ENCODE data around the gene TOM1. TPM values are rescaled to one million over a fixed set of nuclear protein-coding genes. Genes with fewer than 3 reads are reported as not detected.

TOM1 gene
- total RNA-seq, 6 donors from 2014 or later = 79.2 to 194 (median 94.6) TPM

DNA sequence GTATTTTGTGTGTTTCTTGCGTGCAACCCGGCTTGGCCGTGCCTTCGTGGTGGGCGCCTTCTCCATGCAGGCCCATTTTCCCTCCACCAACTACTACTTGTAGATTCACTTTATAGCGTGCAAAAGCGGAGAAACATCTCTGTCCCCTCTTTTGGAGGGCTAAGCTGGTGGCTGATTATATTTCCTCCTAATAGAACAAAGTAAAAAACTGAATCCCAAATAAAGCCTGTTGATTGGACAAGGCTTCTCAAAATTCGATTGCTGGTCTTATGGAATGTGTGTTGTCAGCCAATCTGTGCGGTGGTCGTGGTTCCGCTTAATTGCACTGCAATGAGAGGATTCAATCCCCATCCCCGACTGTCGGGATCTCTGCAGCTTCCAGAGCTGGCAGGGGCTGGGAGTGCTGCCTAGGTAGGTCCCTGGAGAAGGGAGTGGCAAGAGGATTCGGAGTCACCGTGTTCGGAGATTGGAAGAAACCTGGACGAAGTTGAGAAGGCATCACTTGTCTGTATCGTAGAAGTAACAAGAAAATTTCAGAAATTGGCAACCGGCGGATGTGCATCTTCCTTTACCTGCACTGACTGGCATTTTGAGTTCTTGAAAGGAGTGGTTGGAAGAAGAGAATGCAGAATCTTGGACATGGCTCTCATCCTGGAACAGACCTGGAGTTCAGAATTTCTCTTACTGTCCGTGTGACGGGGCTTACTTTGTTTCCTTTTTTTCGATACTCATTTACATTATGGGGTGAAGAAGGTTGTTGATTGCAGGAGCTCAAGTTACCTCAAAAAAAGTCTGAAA, 41.3 kb upstream of the TOM1 start:
- peaks cover 11 to 16% (median 13%) of the 10 kb centered on the region in 4 donors for H3K4me1 ChIP-seq
- ATAC-seq (ENCODE audit: low FRiP score in 2 of 2) (no peak), DNase-seq (no peak)
- 40 to 45% methylated on average over 23 of the region's 23 CpGs for WGBS, 2 donors
- H3K36me3 ChIP-seq = peaks cover 0 to 14% (median 10%) of the 10 kb centered on the region in 4 donors
- peak overlapping the region; percentile 94 to 97 (median 95) for H3K27ac ChIP-seq
- no peaks in the 10 kb centered on the region for H3K27me3 ChIP-seq
- H3K9me3 ChIP-seq = no peaks in the 10 kb centered on the region
- no peak for TF ChIP-seq POLR2A (IDR thresholded peaks at IDR 0.05)
- no peak for TF ChIP-seq EP300 (IDR thresholded peaks at IDR 0.05)
- no peak for TF ChIP-seq POLR2AphosphoS5 (IDR thresholded peaks at IDR 0.05)
- TF ChIP-seq, protein P1, sequence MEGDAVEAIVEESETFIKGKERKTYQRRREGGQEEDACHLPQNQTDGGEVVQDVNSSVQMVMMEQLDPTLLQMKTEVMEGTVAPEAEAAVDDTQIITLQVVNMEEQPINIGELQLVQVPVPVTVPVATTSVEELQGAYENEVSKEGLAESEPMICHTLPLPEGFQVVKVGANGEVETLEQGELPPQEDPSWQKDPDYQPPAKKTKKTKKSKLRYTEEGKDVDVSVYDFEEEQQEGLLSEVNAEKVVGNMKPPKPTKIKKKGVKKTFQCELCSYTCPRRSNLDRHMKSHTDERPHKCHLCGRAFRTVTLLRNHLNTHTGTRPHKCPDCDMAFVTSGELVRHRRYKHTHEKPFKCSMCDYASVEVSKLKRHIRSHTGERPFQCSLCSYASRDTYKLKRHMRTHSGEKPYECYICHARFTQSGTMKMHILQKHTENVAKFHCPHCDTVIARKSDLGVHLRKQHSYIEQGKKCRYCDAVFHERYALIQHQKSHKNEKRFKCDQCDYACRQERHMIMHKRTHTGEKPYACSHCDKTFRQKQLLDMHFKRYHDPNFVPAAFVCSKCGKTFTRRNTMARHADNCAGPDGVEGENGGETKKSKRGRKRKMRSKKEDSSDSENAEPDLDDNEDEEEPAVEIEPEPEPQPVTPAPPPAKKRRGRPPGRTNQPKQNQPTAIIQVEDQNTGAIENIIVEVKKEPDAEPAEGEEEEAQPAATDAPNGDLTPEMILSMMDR (IDR thresholded peaks at IDR 0.05) = no peak
- peak overlapping the region; percentile 55 to 91 (median 87) for H3K4me3 ChIP-seq

DNA sequence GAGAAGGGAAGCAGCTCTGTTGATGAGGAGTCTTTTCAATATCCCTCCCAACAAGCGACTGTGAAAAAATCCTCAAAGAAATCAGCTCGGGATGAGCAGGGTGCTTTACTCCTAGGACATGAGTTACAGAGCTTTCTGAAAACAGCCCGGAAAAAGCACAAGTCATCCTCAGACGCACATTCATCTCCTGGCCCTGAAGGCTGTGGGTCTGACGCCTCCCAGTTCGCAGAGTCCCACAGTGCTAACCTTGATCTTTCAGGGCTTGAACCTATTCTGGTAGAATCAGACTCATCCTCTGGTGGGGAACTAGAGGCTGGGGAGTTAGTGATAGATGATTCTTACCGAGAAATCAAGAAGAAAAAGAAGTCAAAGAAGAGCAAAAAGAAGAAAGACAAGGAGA, 34.7 kb upstream of the TOM1 start:
- no peak for ATAC-seq (ENCODE audit: low FRiP score in 2 of 2)

DNA sequence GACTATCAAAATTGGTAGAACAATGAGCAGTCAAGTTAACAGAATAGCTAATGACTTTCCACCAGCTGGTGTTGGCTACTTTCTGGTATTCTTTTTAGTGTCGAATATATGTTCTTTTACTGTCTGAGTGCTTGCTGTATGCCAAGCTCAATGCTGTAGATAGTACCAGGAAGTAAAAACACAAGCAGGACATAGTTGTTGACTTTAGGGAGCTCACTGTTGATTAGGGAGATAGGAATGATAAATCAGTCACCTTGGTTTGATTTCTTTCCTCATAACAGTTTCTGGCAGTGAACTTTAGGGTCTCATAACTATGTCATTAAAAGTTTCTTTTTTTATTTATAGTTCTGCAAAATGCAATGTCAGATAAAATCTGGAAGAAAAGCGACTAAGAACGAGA, 33.4 kb upstream of the TOM1 start:
- H3K4me3 ChIP-seq = no peak overlapping the region
- no peaks in the 10 kb centered on the region for H3K27me3 ChIP-seq
- DNase-seq (no peak), ATAC-seq (ENCODE audit: low FRiP score in 2 of 2) (no peak)
- WGBS, 2 donors = 73 to 75% methylated on average over 3 of the region's 3 CpGs
- H3K27ac ChIP-seq = no peak overlapping the region
- peaks cover 26 to 86% (median 55%) of the 10 kb centered on the region in 4 donors for H3K36me3 ChIP-seq
- peaks cover 0 to 15% (median 4%) of the 10 kb centered on the region in 4 donors for H3K4me1 ChIP-seq
- TF ChIP-seq, protein P1 (IDR thresholded peaks at IDR 0.05) = no peak
- no peak for TF ChIP-seq EP300 (IDR thresholded peaks at IDR 0.05)
- no peak for TF ChIP-seq POLR2AphosphoS5 (IDR thresholded peaks at IDR 0.05)
- TF ChIP-seq POLR2A (IDR thresholded peaks at IDR 0.05) = no peak
- H3K9me3 ChIP-seq = no peaks in the 10 kb centered on the region

More for the DNA sequence above, 34.7 kb upstream of the TOM1 start:
- WGBS, 2 donors = 92 to 95% methylated on average over 7 of the region's 7 CpGs
- Histone ChIP-seq H3K4me3 (no peak overlapping the region), H3K27ac (no peak overlapping the region), H3K4me1 (peaks cover 0 to 15% (median 4%) of the 10 kb centered on the region in 4 donors), H3K27me3 (no peaks in the 10 kb centered on the region), H3K9me3 (no peaks in the 10 kb centered on the region), H3K36me3 (peaks cover 26 to 76% (median 54%) of the 10 kb centered on the region in 4 donors)
- TF ChIP-seq, protein P1 (IDR thresholded peaks at IDR 0.05) = no peak
- TF ChIP-seq POLR2AphosphoS5 (IDR thresholded peaks at IDR 0.05) (no peak), EP300 (IDR thresholded peaks at IDR 0.05) (no peak), POLR2A (IDR thresholded peaks at IDR 0.05) (no peak)
- no peak for DNase-seq

DNA sequence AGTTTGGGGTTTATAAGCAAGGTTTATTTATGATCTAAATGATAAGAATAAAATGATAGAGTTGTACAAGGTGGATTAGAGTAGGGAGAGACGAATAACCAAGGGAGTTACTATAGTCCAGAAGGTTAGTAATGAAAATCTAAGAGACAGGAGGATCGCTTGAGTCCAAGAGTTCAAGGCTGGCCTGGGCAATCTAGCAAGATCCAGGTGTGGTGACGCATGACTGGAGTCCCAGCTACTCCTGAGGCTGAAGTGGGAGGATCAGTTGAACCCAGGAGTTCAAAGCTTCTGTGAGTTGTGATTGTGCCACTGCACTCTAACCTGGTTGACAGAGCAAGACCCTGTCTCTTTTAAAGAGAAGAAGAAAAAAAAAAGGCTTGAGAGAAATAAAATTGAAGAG, 30.1 kb upstream of the TOM1 start:
- DNase-seq (no peak), ATAC-seq (ENCODE audit: low FRiP score in 2 of 2) (no peak)
- Histone ChIP-seq H3K27me3 (no peaks in the 10 kb centered on the region), H3K9me3 (no peaks in the 10 kb centered on the region), H3K27ac (no peak overlapping the region), H3K4me3 (no peak overlapping the region), H3K4me1 (peaks cover 0 to 15% (median 4%) of the 10 kb centered on the region in 4 donors), H3K36me3 (peaks cover 18 to 74% (median 37%) of the 10 kb centered on the region in 4 donors)
- TF ChIP-seq POLR2AphosphoS5 (IDR thresholded peaks at IDR 0.05) (no peak), POLR2A (IDR thresholded peaks at IDR 0.05) (no peak), EP300 (IDR thresholded peaks at IDR 0.05) (no peak)
- TF ChIP-seq, protein P1 (IDR thresholded peaks at IDR 0.05) = no peak
- 94 to 96% methylated on average over 3 of the region's 3 CpGs for WGBS, 2 donors

All from upper lobe of left lung (tissue), 6 donors.